GM12878 (cell line): Measurements from ENCODE around the gene IFT27. TPM values are rescaled to one million over a fixed set of nuclear protein-coding genes. Genes with fewer than 3 reads are reported as not detected.

Experiments
- ATAC-seq: fragments of 200-7000 bp; cut with Tn5 transposase; 3 replicates; pipeline ENCODE4 v1.9.1; 2020; ENCODE audit warnings: mild to moderate bottlenecking, moderate library complexity
- BruUV-seq: library from RNA; stranded (reverse); fragments of 400-500 nt; replicated peaks from 2 replicates; lab custom pipeline; 2021; lab: Mats Ljungman, UMichigan
- CTCF ChIA-PET: fragments of 300-600 bp; sonication (Branson Sonifier 250); formaldehyde crosslinking; extraction: SDS; loops from one replicate; lab custom pipeline; 2021; ENCODE audit warnings: inconsistent platforms; lab: Yijun Ruan, JAX
- POLR2A ChIA-PET: fragments of 350-600 bp; formaldehyde crosslinking; extraction: SDS; loops from one replicate; lab custom pipeline; 2021; ENCODE audit warnings: inconsistent platforms; lab: Charles Lee
- RAD21 ChIA-PET: fragments of 300-600 bp; sonication (Branson Sonifier 250); formaldehyde crosslinking; loops from one replicate; lab custom pipeline; 2023; ENCODE audit warnings: antibody characterized with exemption; ENCODE audit not compliant: unreplicated experiment; lab: Charles Lee
- SMC1A ChIA-PET: fragments of 300-600 bp; sonication (Branson Sonifier 250); formaldehyde crosslinking; loops from one replicate; lab custom pipeline; 2023; ENCODE audit not compliant: unreplicated experiment, uncharacterized antibody; lab: Charles Lee
- DNase-seq: peaks from one replicate; pipeline ENCODE4 v3.0.0-alpha.2; 2011; ENCODE audit warnings: low read depth, low spot score
- FAIRE-seq: peaks from 3 replicates; lab custom pipeline; 2011; peaks lifted over from hg19 to GRCh38; lab: Jason Lieb, UNC
- H2AFZ ChIP-seq: 2 replicates; pipeline ENCODE4 v1.6.0; 2011; ENCODE audit warnings: low read depth, low read length, control low read depth; ENCODE audit not compliant: control insufficient read depth
- H3K27ac ChIP-seq: 2 replicates; pipeline ENCODE4 v1.5.1; 2011; ENCODE audit warnings: control low read depth; ENCODE audit not compliant: control insufficient read depth, insufficient read depth
- H3K27me3 ChIP-seq, 2 experiments: replicated peaks in 1 of 2; 2 replicates each; pipeline versions ENCODE4 v1.6.0 to v1.6.1; 2011; ENCODE audit warnings: low read length in 1 of 2; ENCODE audit not compliant: control insufficient read depth in 2 of 2, insufficient read depth in 2 of 2
- H3K36me3 ChIP-seq, 2 experiments: 2 replicates each; pipeline ENCODE4 v1.5.1; 2011; ENCODE audit warnings: low read length in 1 of 2; ENCODE audit not compliant: control insufficient read depth in 2 of 2, insufficient read depth in 2 of 2
- H3K4me1 ChIP-seq: 2 replicates; pipeline ENCODE4 v1.6.1; 2011; ENCODE audit warnings: mild to moderate bottlenecking, low read length, moderate library complexity, mixed read lengths; ENCODE audit not compliant: control insufficient read depth, insufficient read depth
- H3K4me2 ChIP-seq: 2 replicates; pipeline ENCODE4 v1.6.0; 2011; ENCODE audit warnings: control low read depth; ENCODE audit not compliant: control insufficient read depth, insufficient read depth
- H3K4me3 ChIP-seq: fragments of 200-600 bp; sonication (generic); 2 replicates; pipeline ENCODE4 v1.5.1; 2016
- H3K79me2 ChIP-seq: 2 replicates; pipeline ENCODE4 v1.6.0; 2011; ENCODE audit warnings: low read length; ENCODE audit not compliant: control insufficient read depth, insufficient read depth
- H3K9ac ChIP-seq: 2 replicates; pipeline ENCODE4 v1.8.0; 2011; ENCODE audit warnings: low read length, control low read depth, mixed read lengths; ENCODE audit not compliant: control insufficient read depth, insufficient read depth
- H3K9me3 ChIP-seq: replicated peaks from 3 replicates; pipeline ENCODE4 v1.5.1; 2011; ENCODE audit warnings: mild to moderate bottlenecking, low read length; ENCODE audit not compliant: control insufficient read depth, insufficient read depth
- H4K20me1 ChIP-seq: 2 replicates; pipeline ENCODE4 v1.6.0; 2011; ENCODE audit not compliant: control insufficient read depth, insufficient read depth
- ASH2L ChIP-seq: fragments of 300-600, 200-600 bp; sonication (generic); IDR thresholded peaks from 2 replicates; pipeline ENCODE4 v1.6.1; 2017; ENCODE audit warnings: low read depth, mild to moderate bottlenecking, borderline replicate concordance
- E2F8 ChIP-seq: fragments of 450-650 bp; IDR thresholded peaks from 2 replicates; pipeline ENCODE4 v1.6.1; 2018; ENCODE audit warnings: mild to moderate bottlenecking, low read depth, moderate library complexity; ENCODE audit not compliant: partially characterized antibody
- PML ChIP-seq: IDR thresholded peaks from 2 replicates; pipeline ENCODE4 v1.6.1; 2012; ENCODE audit warnings: low read length, inconsistent platforms
- POU2F2 ChIP-seq: IDR thresholded peaks from 3 replicates; pipeline ENCODE4 v1.6.1; 2011; ENCODE audit warnings: low read depth, mild to moderate bottlenecking, low read length, borderline replicate concordance
- TCF3 ChIP-seq: IDR thresholded peaks from 2 replicates; pipeline ENCODE4 v1.6.1; 2012; ENCODE audit warnings: low read depth, mild to moderate bottlenecking, low read length, borderline replicate concordance; ENCODE audit not compliant: insufficient read depth
- TCF7 ChIP-seq: IDR thresholded peaks from 2 replicates; pipeline ENCODE4 v1.6.1; 2014; ENCODE audit warnings: antibody characterized with exemption, borderline replicate concordance
- ZNF217 ChIP-seq: fragments of 450-650 bp; IDR thresholded peaks from 2 replicates; pipeline ENCODE4 v1.6.1; 2017; ENCODE audit warnings: antibody characterized with exemption, mild to moderate bottlenecking
- WGBS: methylation state at CpG from one replicate; pipeline ENCODE4 v1.1.6; 2016; ENCODE audit warnings: low lambda C conversion rate; ENCODE audit not compliant: insufficient replicate concordance, insufficient coverage; ENCODE audit errors: missing lambda C conversion rate; 5-methylcytosine and 5-hydroxymethylcytosine counted together
- in situ Hi-C: fragments of 300-500 bp; cut with MboI; formaldehyde crosslinking; loops from 9 replicates; pipeline ENCODE4 v1.14.3; 2018; ENCODE audit warnings: mixed read lengths
- intact Hi-C: fragments of 100-400 bp; cut with micrococcal nuclease; formaldehyde crosslinking; loops from one replicate; pipeline ENCODE4 v1.14.2; 2022; ENCODE audit not compliant: unreplicated experiment
- polyA plus RNA-seq, 11 experiments: library from polyadenylated mRNA; depleted of rRNA in 4 of 11; unstranded in 6 of 11; stranded (reverse) in 5 of 11; fragments of >200 nt; fragmentation: Nextera tagmentation in 4 of 11; fragmentation: Illumina TruSeq in 1 of 11; extraction: Ambion mirVana in 4 of 11; extraction: Trizol in 1 of 11; gene quantifications; 1 replicate in 1 of 11; 2 replicates in 10 of 11; pipeline versions ENCODE4 v1.2.1 to v1.2.3, GENCODE V29; 2011 to 2016; ENCODE audit warnings: inconsistent platforms in 2 of 11, missing spikeins in 2 of 11, low read depth in 1 of 11
- total RNA-seq, 4 experiments: library from RNA; depleted of rRNA in 3 of 4; stranded (reverse); fragments of >200 nt in 3 of 4; fragmentation: Illumina TruSeq in 1 of 4; extraction: Trizol in 1 of 4; gene quantifications; 2 replicates each; pipeline versions ENCODE4 v1.2.1 to v1.2.3, GENCODE V29; 2013 to 2021

The IFT27 gene
- total and polyA plus RNA-seq, 10 of the 15 experiments (the other 5 are each of a cell fraction or from before 2014, with no cell fraction given), result 2.7 to 32.5 (median 10.2) TPM

GRCh38 chr22:36770513-36771231 is 5.2 kb downstream of the IFT27 start:
- ChIA-PET SMC1A (no interaction called here), RAD21 (no interaction called here), CTCF (interaction anchor here (1.3 kb wide), 1 partner anchor 11 kb away, joined by 4 read pairs; no protein-coding TSS in a partner anchor), POLR2A (no interaction called here)
- Histone ChIP-seq H4K20me1 (0 out of 2 replicates have a peak, but pooled peaks cover 3% of the 10 kb centered on the region), H3K4me1 (peaks cover 6% of the 10 kb centered on the region), H3K9me3 (no peaks in the 10 kb centered on the region), H3K4me2 (no peak overlapping the region), H3K27me3 (no peaks in the 10 kb centered on the region; a peak in 1 of 4 replicates), H3K36me3 (no peaks in the 10 kb centered on the region; a peak in 1 of 4 replicates), H3K4me3 (no peak overlapping the region), H3K27ac (no peak overlapping the region), H2AFZ (no peak overlapping the region), H3K9ac (no peak overlapping the region), H3K79me2 (no peaks in the 10 kb centered on the region)
- in situ Hi-C loops (no loop called here), intact Hi-C loops (no loop called here)
- TF ChIP-seq TCF7 (no peak), POU2F2 (no peak), ZNF217 (no peak), TCF3 (no peak), PML (no peak), ASH2L (no peak), E2F8 (no peak)
- ATAC-seq (no peak), DNase-seq (no peak), FAIRE-seq (no peak)
- no TSS peak for BruUV-seq
- WGBS, result 76% methylated on average over 11 of the region's 11 CpGs
